Dendritic cell treated with granulocyte-macrophage colony-stimulating factor and Interleukin-4, amounts not matched to agents 40 ng/mL and 50 ng/mL, for 4 days (primary cell): ENCODE measurements around the gene CERKL.

Source experiments
- H3K27ac Mint-ChIP-seq: one replicate; pipeline ENCODE4 v1.8.0; 2022; ENCODE audit warnings: mild to moderate bottlenecking, mixed read lengths
- H3K27me3 Mint-ChIP-seq: one replicate; pipeline ENCODE4 v1.8.0; 2022; ENCODE audit warnings: mild to moderate bottlenecking, mixed read lengths
- H3K36me3 Mint-ChIP-seq: one replicate; pipeline ENCODE4 v1.8.0; 2022; ENCODE audit warnings: low read depth, mixed read lengths
- H3K4me1 Mint-ChIP-seq: one replicate; pipeline ENCODE4 v1.8.0; 2022; ENCODE audit warnings: low read depth, mixed read lengths
- H3K4me3 Mint-ChIP-seq: one replicate; pipeline ENCODE4 v1.8.0; 2022; ENCODE audit warnings: mild to moderate bottlenecking, moderate library complexity, mixed read lengths
- H3K9me3 Mint-ChIP-seq: one replicate; pipeline ENCODE4 v1.8.0; 2022; ENCODE audit warnings: mixed read lengths
- intact Hi-C: fragments of 100-400 bp; cut with micrococcal nuclease; formaldehyde crosslinking; loops from one replicate; pipeline ENCODE4 v1.15.0; 2022

CERKL gene

DNA sequence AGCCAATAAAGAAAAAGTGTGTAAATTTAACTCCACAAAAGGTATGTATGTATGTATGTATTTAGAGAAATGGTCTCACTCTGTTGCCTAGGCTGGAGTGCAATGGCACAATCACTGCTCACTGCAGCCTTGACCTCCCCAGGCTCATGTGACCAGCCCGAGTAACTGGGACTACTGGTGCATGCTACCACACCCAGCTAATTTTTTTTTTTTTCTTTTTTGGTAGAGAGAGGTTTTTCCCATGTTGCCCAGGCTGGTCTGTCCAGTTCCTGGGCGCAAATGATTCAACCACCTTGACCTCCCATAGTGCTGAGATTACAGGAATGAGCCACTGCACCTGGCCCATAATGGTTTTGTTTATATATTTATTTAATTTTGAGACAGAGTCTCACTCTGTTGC is 67.1 kb downstream of the CERKL start:
- no peaks in the 10 kb centered on the region for H3K36me3 Mint-ChIP-seq
- no peak overlapping the region for H3K27ac Mint-ChIP-seq
- no peaks in the 10 kb centered on the region for H3K4me1 Mint-ChIP-seq
- no peak overlapping the region for H3K4me3 Mint-ChIP-seq
- no peaks in the 10 kb centered on the region for H3K9me3 Mint-ChIP-seq
- no peaks in the 10 kb centered on the region for H3K27me3 Mint-ChIP-seq
- intact Hi-C loops: no loop called here

DNA sequence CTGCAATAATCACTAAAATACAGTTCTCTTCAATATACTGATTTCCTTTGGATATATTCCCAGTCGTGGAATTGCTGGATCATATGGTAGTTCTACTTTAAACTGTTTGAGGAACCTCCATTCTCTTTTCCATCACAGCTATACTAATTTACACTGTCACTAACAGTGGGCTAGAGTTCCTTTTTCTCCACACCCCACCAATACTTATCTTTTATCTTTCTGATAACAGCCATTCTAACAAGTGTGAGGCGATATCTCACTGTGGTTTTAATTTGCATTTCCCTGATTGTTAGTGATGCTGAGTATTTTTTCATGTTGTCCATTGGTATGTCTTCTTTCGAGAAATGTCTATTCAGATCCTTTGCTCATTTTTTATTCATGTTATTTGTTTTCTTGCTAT is 68.4 kb downstream of the CERKL start:
- intact Hi-C loops: no loop called here
- Mint-ChIP-seq H3K27ac (no peak overlapping the region), H3K9me3 (no peaks in the 10 kb centered on the region), H3K27me3 (no peaks in the 10 kb centered on the region), H3K4me3 (no peak overlapping the region), H3K36me3 (no peaks in the 10 kb centered on the region), H3K4me1 (no peaks in the 10 kb centered on the region)

DNA sequence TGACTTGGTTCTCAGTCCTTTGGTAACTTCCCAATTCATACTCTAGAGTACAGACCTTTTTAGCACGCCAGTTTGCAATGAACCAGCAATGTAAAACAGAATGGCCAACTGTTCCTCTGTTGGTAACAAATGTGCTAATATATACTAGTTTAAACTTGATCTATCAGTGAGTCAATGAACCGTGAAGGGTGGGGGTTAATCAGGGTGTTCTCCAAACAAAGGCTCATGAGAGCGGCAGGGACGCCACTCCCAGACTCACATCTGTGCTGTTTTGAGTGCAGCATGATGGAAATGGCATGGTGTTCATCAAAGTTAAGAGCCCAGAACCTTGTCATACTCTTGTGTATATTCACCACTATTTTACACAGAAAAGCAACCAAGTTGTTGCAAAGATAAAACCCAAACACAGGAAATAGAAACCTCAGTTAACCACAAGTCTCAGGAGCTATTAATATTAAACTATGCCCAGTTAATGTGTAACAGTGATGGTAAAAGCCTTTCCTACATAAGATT is 70.3 kb downstream of the CERKL start:
- Mint-ChIP-seq H3K36me3 (no peaks in the 10 kb centered on the region), H3K27me3 (no peaks in the 10 kb centered on the region), H3K4me1 (no peaks in the 10 kb centered on the region), H3K4me3 (no peak overlapping the region), H3K27ac (no peak overlapping the region), H3K9me3 (no peaks in the 10 kb centered on the region)
- intact Hi-C loops: no loop called here

- no peaks in the 10 kb centered on the region for H3K9me3 Mint-ChIP-seq
- H3K36me3 Mint-ChIP-seq: no peaks in the 10 kb centered on the region
- no peaks in the 10 kb centered on the region for H3K27me3 Mint-ChIP-seq
- intact Hi-C loops: no loop called here
- no peak overlapping the region for H3K4me3 Mint-ChIP-seq
- H3K27ac Mint-ChIP-seq: no peak overlapping the region
- no peaks in the 10 kb centered on the region for H3K4me1 Mint-ChIP-seq
Observed at GRCh38 chr2:181585732-181586131, 71.2 kb downstream of the CERKL start.

- Mint-ChIP-seq H3K27me3 (no peaks in the 10 kb centered on the region), H3K27ac (no peak overlapping the region), H3K4me3 (no peak overlapping the region), H3K36me3 (no peaks in the 10 kb centered on the region), H3K9me3 (no peaks in the 10 kb centered on the region), H3K4me1 (no peaks in the 10 kb centered on the region)
- intact Hi-C loops: no loop called here
Observed at GRCh38 chr2:181581534-181581933, 75.4 kb downstream of the CERKL start.

GRCh38 chr2:181578829-181579228 is 78.1 kb downstream of the CERKL start:
- Mint-ChIP-seq H3K36me3 (no peaks in the 10 kb centered on the region), H3K27me3 (no peaks in the 10 kb centered on the region), H3K9me3 (no peaks in the 10 kb centered on the region), H3K27ac (no peak overlapping the region), H3K4me3 (no peak overlapping the region), H3K4me1 (no peaks in the 10 kb centered on the region)
- intact Hi-C loops: no loop called here

- no peaks in the 10 kb centered on the region for H3K36me3 Mint-ChIP-seq
- intact Hi-C loops: no loop called here
Observed at GRCh38 chr2:181576431-181576830, 80.5 kb downstream of the CERKL start.

GRCh38 chr2:181575650-181576025 is 81.3 kb downstream of the CERKL start:
- H3K9me3 Mint-ChIP-seq: no peaks in the 10 kb centered on the region
- H3K27ac Mint-ChIP-seq: no peak overlapping the region
- H3K4me3 Mint-ChIP-seq: no peak overlapping the region
- H3K36me3 Mint-ChIP-seq: no peaks in the 10 kb centered on the region
- intact Hi-C loops: no loop called here
- H3K27me3 Mint-ChIP-seq: no peaks in the 10 kb centered on the region
- no peaks in the 10 kb centered on the region for H3K4me1 Mint-ChIP-seq

More at GRCh38 chr2:181576431-181576830, 80.5 kb downstream of the CERKL start:
- H3K4me3 Mint-ChIP-seq: no peak overlapping the region
- no peaks in the 10 kb centered on the region for H3K9me3 Mint-ChIP-seq
- no peaks in the 10 kb centered on the region for H3K27me3 Mint-ChIP-seq
- H3K4me1 Mint-ChIP-seq: no peaks in the 10 kb centered on the region
- no peak overlapping the region for H3K27ac Mint-ChIP-seq

- no peak overlapping the region for H3K27ac Mint-ChIP-seq
- no peaks in the 10 kb centered on the region for H3K36me3 Mint-ChIP-seq
- no peaks in the 10 kb centered on the region for H3K27me3 Mint-ChIP-seq
- H3K4me1 Mint-ChIP-seq: no peaks in the 10 kb centered on the region
- intact Hi-C loops: no loop called here
- H3K4me3 Mint-ChIP-seq: no peak overlapping the region
- H3K9me3 Mint-ChIP-seq: no peaks in the 10 kb centered on the region
Observed at GRCh38 chr2:181575024-181575649, 81.8 kb downstream of the CERKL start.

GRCh38 chr2:181574321-181574720 is 82.6 kb downstream of the CERKL start:
- no peaks in the 10 kb centered on the region for H3K27me3 Mint-ChIP-seq
- intact Hi-C loops: no loop called here
- no peak overlapping the region for H3K4me3 Mint-ChIP-seq
- no peak overlapping the region for H3K27ac Mint-ChIP-seq
- H3K9me3 Mint-ChIP-seq: no peaks in the 10 kb centered on the region
- no peaks in the 10 kb centered on the region for H3K36me3 Mint-ChIP-seq
- no peaks in the 10 kb centered on the region for H3K4me1 Mint-ChIP-seq

DNA sequence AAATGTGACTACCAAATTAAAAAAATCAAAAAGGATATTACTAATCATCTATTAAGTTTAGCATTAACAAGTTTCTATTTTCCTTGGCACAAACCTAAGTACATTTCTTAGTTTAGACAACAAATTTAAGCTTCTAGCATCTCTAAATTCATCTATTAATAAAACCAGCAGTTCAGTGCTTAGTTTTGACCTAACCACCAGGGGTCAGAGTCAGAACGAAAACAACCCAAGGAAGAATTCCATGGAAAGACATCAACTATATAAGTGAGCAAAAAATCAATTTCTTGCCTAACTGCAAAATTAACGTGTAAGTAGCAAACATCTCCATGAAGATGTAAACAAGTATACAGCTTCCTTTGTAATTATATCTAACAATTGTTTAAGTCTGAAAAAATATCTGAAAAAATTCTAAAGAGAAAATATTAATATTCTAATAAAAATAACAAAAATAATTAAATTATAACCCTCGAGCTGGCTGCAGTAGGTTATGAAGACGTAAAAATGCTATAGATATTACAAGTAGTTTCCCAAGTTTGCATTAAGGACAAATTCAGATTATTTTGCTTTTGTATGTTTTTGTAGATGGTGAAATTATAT is 83.7 kb downstream of the CERKL start:
- Mint-ChIP-seq H3K4me1 (no peaks in the 10 kb centered on the region), H3K9me3 (no peaks in the 10 kb centered on the region), H3K4me3 (no peak overlapping the region), H3K27ac (no peak overlapping the region), H3K36me3 (no peaks in the 10 kb centered on the region), H3K27me3 (no peaks in the 10 kb centered on the region)
- intact Hi-C loops: loop anchor here (2.0 kb wide), 1 partner anchor 142 kb away; no protein-coding TSS in a partner anchor

DNA sequence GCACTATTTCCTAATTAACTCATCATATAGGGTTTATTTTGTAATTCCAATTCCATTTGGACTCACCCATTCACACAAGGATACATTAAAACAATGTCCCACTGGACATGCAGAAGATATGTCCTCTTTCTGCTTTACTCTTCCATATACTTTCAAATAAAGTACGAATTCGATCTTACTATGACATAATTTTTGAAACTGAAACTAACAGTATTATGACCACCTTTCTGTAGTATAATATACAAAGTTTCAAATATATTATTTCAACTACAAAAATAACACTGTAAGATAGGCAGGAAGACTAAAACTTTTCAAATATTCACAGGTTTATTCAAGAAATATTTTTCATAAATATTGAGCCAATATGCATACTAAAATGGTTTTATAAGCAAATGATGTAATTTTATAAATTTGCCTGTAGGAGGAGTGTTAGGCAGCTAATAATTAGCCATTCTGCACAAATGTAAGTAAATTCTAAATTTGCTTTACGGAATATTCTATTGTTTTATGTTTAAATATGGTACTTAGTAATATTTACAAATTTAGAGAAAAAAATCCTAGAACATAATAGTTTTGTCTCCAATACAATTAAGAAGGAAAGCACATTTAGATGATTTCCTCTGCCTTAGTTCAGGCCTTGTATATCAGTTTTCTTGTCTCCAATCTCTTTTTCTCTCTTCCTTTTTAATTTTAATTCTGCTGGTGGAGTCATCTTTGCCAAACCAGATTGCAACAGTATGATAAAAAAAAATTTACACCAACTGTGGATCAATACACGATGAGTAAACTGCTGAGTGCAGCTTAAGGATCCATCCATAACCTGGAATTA is 85.9 kb downstream of the CERKL start:
- Mint-ChIP-seq H3K36me3 (no peaks in the 10 kb centered on the region), H3K9me3 (no peaks in the 10 kb centered on the region), H3K27ac (no peak overlapping the region), H3K27me3 (no peaks in the 10 kb centered on the region), H3K4me1 (no peaks in the 10 kb centered on the region), H3K4me3 (no peak overlapping the region)
- intact Hi-C loops: no loop called here

DNA sequence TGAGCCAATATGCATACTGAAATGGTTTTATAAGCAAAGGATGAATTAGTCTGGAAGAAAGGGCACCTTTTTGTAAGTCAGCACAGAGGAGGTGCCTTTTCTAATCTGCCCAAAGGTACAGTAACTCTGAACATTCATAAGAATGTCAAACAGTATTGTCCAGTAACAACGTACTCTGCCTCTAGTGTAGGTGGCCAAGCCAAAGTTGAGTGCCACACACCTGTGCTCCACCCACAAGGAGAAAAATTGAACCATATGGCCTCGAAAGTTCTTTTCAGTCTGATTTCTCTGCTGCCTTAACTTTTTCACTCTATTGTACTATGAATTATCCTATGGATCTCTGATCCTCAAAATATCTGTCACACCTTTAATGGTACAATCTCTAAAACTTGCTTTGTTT is 86.8 kb downstream of the CERKL start:
- intact Hi-C loops: no loop called here

GRCh38 chr2:181566334-181567032 is 90.4 kb downstream of the CERKL start:
- no peak overlapping the region for H3K27ac Mint-ChIP-seq
- intact Hi-C loops: no loop called here
- no peaks in the 10 kb centered on the region for H3K27me3 Mint-ChIP-seq

More for the DNA sequence above, 86.8 kb downstream of the CERKL start:
- Mint-ChIP-seq H3K36me3 (no peaks in the 10 kb centered on the region), H3K4me1 (no peaks in the 10 kb centered on the region), H3K4me3 (no peak overlapping the region), H3K27me3 (no peaks in the 10 kb centered on the region), H3K27ac (no peak overlapping the region), H3K9me3 (no peaks in the 10 kb centered on the region)

More at GRCh38 chr2:181566334-181567032, 90.4 kb downstream of the CERKL start:
- Mint-ChIP-seq H3K36me3 (no peaks in the 10 kb centered on the region), H3K9me3 (no peaks in the 10 kb centered on the region), H3K4me3 (no peak overlapping the region), H3K4me1 (no peaks in the 10 kb centered on the region)
